ENCODE results near the gene ELL. TPM values are rescaled to one million over a fixed set of nuclear protein-coding genes. Genes with fewer than 3 reads are reported as not detected.

Gene ELL
- total RNA-seq, 1 experiment from 2014 or later: 18.6 TPM

GRCh38 chr19:18446145-18446810 lies 75.6 kb downstream of the ELL start:
- H3K4me1 ChIP-seq (ENCODE audit: control insufficient read depth, insufficient read depth, low read length): no peaks in the 10 kb centered on the region; the same call in none of the 2 replicates
- DNase-seq (ENCODE audit: low read depth, low spot score) (no peak), ATAC-seq (no peak)
- ChIA-PET CTCF (no interaction called here), POLR2A (no interaction called here)
- H3K27ac ChIP-seq (ENCODE audit: low read length): no peak overlapping the region
- no peak overlapping the region for H3K4me3 ChIP-seq (ENCODE audit: low read depth in 2 of 2, low read length in 2 of 2)
- no peaks in the 10 kb centered on the region for H3K27me3 ChIP-seq (ENCODE audit: control insufficient read depth, insufficient read depth, low read length)
- no peaks in the 10 kb centered on the region for H3K36me3 ChIP-seq (ENCODE audit: control insufficient read depth, insufficient read depth, low read length)
- H3K9me3 ChIP-seq (ENCODE audit: control insufficient read depth, insufficient read depth, low read depth, low read length): no peaks in the 10 kb centered on the region
- in situ Hi-C loops (cut with HindIII; ENCODE audit: low pct_unique_long_range_greater_than_20kb, low sequenced_read_pairs): no loop called here
- TF ChIP-seq TCF7L2 (IDR thresholded peaks at IDR 0.05; ENCODE audit: low read depth, low read length) (no peak), POLR2AphosphoS5 (IDR thresholded peaks at IDR 0.05; ENCODE audit: low read depth, low read length) (no peak), SIN3A (IDR thresholded peaks at IDR 0.05; ENCODE audit: borderline replicate concordance, insufficient read depth, low read depth, low read length) (no peak)
- TF ChIP-seq, protein P1, sequence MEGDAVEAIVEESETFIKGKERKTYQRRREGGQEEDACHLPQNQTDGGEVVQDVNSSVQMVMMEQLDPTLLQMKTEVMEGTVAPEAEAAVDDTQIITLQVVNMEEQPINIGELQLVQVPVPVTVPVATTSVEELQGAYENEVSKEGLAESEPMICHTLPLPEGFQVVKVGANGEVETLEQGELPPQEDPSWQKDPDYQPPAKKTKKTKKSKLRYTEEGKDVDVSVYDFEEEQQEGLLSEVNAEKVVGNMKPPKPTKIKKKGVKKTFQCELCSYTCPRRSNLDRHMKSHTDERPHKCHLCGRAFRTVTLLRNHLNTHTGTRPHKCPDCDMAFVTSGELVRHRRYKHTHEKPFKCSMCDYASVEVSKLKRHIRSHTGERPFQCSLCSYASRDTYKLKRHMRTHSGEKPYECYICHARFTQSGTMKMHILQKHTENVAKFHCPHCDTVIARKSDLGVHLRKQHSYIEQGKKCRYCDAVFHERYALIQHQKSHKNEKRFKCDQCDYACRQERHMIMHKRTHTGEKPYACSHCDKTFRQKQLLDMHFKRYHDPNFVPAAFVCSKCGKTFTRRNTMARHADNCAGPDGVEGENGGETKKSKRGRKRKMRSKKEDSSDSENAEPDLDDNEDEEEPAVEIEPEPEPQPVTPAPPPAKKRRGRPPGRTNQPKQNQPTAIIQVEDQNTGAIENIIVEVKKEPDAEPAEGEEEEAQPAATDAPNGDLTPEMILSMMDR (IDR thresholded peaks at IDR 0.05): no peak
- TF ChIP-seq, protein P2, sequence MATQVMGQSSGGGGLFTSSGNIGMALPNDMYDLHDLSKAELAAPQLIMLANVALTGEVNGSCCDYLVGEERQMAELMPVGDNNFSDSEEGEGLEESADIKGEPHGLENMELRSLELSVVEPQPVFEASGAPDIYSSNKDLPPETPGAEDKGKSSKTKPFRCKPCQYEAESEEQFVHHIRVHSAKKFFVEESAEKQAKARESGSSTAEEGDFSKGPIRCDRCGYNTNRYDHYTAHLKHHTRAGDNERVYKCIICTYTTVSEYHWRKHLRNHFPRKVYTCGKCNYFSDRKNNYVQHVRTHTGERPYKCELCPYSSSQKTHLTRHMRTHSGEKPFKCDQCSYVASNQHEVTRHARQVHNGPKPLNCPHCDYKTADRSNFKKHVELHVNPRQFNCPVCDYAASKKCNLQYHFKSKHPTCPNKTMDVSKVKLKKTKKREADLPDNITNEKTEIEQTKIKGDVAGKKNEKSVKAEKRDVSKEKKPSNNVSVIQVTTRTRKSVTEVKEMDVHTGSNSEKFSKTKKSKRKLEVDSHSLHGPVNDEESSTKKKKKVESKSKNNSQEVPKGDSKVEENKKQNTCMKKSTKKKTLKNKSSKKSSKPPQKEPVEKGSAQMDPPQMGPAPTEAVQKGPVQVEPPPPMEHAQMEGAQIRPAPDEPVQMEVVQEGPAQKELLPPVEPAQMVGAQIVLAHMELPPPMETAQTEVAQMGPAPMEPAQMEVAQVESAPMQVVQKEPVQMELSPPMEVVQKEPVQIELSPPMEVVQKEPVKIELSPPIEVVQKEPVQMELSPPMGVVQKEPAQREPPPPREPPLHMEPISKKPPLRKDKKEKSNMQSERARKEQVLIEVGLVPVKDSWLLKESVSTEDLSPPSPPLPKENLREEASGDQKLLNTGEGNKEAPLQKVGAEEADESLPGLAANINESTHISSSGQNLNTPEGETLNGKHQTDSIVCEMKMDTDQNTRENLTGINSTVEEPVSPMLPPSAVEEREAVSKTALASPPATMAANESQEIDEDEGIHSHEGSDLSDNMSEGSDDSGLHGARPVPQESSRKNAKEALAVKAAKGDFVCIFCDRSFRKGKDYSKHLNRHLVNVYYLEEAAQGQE (IDR thresholded peaks at IDR 0.05; ENCODE audit: insufficient read depth in 1 of 2, low read depth in 2 of 2, low read length in 1 of 2): no peak
- intact Hi-C loops (cut with micrococcal nuclease; ENCODE audit: unreplicated experiment): no loop called here
- no TSS peak for BruUV-seq (replicated peaks)

DNA sequence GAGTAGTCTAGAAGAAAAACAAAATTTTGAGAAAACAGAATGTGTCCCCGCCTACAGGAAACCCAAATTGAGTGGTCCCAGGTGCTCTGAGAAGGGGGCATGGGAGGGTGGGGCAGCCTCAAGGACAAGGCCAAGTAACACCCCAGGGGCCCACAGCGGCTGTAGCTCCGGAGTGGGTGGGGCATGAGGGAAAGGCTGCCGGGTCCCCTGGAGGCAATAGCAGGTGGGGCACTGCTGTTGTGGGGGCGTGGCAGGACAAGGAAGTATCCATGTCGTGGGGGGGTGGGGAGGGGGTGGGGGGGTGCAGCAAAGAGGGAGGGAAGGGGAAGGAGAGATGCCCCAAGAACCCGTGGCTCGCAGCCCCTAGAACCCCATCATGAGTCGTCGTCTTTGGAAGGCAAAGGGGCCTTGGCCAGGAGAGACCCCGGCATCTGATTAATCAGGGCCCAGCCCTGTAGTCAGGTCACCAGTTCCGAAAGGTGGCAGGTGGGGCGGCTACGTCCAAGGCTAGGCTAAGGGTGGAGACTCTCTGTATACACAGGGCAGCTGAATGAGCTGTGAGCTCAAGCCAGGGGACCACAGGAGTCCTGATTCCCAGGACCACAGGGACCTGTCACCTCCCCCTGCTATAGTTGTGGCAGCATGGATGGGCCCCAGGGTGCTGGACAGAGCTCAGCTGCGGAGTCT lies 76.5 kb downstream of the ELL start:
- no peaks in the 10 kb centered on the region for H3K9me3 ChIP-seq (ENCODE audit: control insufficient read depth, insufficient read depth, low read depth, low read length)
- BruUV-seq (replicated peaks): no TSS peak
- no peaks in the 10 kb centered on the region for H3K27me3 ChIP-seq (ENCODE audit: control insufficient read depth, insufficient read depth, low read length)
- TF ChIP-seq, protein P2 (IDR thresholded peaks at IDR 0.05; ENCODE audit: insufficient read depth in 1 of 2, low read depth in 2 of 2, low read length in 1 of 2): no peak
- TF ChIP-seq SIN3A (IDR thresholded peaks at IDR 0.05; ENCODE audit: borderline replicate concordance, insufficient read depth, low read depth, low read length): no peak
- ATAC-seq (no peak), DNase-seq (ENCODE audit: low read depth, low spot score) (no peak)
- no peak overlapping the region for H3K27ac ChIP-seq (ENCODE audit: low read length)
- intact Hi-C loops (cut with micrococcal nuclease; ENCODE audit: unreplicated experiment) (no loop called here), in situ Hi-C loops (cut with HindIII; ENCODE audit: low pct_unique_long_range_greater_than_20kb, low sequenced_read_pairs) (no loop called here)
- POLR2A ChIA-PET: no interaction called here
- H3K36me3 ChIP-seq (ENCODE audit: control insufficient read depth, insufficient read depth, low read length): no peaks in the 10 kb centered on the region
- CTCF ChIA-PET: interaction anchor here (0.7 kb wide), 1 partner anchor 75 kb away, joined by 6 read pairs; no protein-coding TSS in a partner anchor
- H3K4me3 ChIP-seq (ENCODE audit: low read depth in 2 of 2, low read length in 2 of 2): no peak overlapping the region
- peaks cover 8% of the 10 kb centered on the region for H3K4me1 ChIP-seq (ENCODE audit: control insufficient read depth, insufficient read depth, low read length)
